Spleen (tissue), 11 donors: ENCODE data around the gene RSBN1L. TPM values are rescaled to one million over a fixed set of nuclear protein-coding genes. Genes with fewer than 3 reads are reported as not detected.

Source experiments
- DNase-seq: peaks from one replicate; pipeline ENCODE4 v3.0.0-alpha.2; 2020
- H3K27ac ChIP-seq, 8 donors: fragments of 200-600 bp; sonication (generic) in 7 of 8; 1 replicate in 4 of 8; 2 replicates in 4 of 8; pipeline versions ENCODE4 v1.5.0 to v1.8.0; 2016 to 2021; ENCODE audit warnings: inconsistent platforms in 4 of 8, mild to moderate bottlenecking in 4 of 8, moderate library complexity in 1 of 8
- H3K27me3 ChIP-seq, 7 donors: fragments of 200-600 bp; sonication (generic) in 6 of 7; replicated peaks in 1 of 7; 1 replicate in 4 of 7; 2 replicates in 3 of 7; pipeline versions ENCODE4 v1.5.0 to v1.8.0; 2016 to 2021; ENCODE audit warnings: inconsistent platforms in 3 of 7, mild to moderate bottlenecking in 1 of 7
- H3K36me3 ChIP-seq, 6 donors: fragments of 200-600 bp; sonication (generic) in 5 of 6; 1 replicate in 4 of 6; 2 replicates in 2 of 6; pipeline versions ENCODE4 v1.5.0 to v1.8.0; 2016 to 2021; ENCODE audit warnings: inconsistent platforms in 2 of 6
- H3K4me1 ChIP-seq, 6 donors: fragments of 200-600 bp; sonication (generic) in 5 of 6; 1 replicate in 3 of 6; 2 replicates in 3 of 6; pipeline versions ENCODE4 v1.5.0 to v1.8.0; 2016 to 2021; ENCODE audit warnings: inconsistent platforms in 3 of 6
- H3K4me3 ChIP-seq, 8 donors: fragments of 200-600 bp; sonication (generic) in 7 of 8; 1 replicate in 4 of 8; 2 replicates in 4 of 8; pipeline versions ENCODE4 v1.5.0 to v1.8.0; 2016 to 2021; ENCODE audit warnings: inconsistent platforms in 4 of 8, mild to moderate bottlenecking in 4 of 8, moderate library complexity in 2 of 8
- H3K9me3 ChIP-seq, 8 donors: fragments of 200-600 bp; sonication (generic) in 7 of 8; 1 replicate in 4 of 8; 2 replicates in 4 of 8; pipeline versions ENCODE4 v1.5.0 to v1.8.0; 2016 to 2021; ENCODE audit warnings: inconsistent platforms in 4 of 8
- POLR2A ChIP-seq, 3 donors: fragments of 450-650 bp; IDR thresholded peaks; one replicate each; pipeline ENCODE4 v1.5.1; 2017; ENCODE audit warnings: antibody characterized with exemption in 3 of 3, mild to moderate bottlenecking in 1 of 3
- POLR2AphosphoS5 ChIP-seq, 3 donors: sonication (generic); formaldehyde crosslinking; IDR thresholded peaks; one replicate each; pipeline ENCODE4 v1.5.1; 2017; ENCODE audit warnings: antibody characterized with exemption in 3 of 3
- WGBS, 5 donors: extraction: QIAGEN DNeasy Blood & Tissue Kit in 3 of 5; methylation state at CpG; one replicate each; pipeline versions ENCODE4 v1.1.5 to v1.1.7; 2013 to 2018; 5-methylcytosine and 5-hydroxymethylcytosine counted together
- intact Hi-C: fragments of 100-400 bp; cut with DNase I; formaldehyde crosslinking; loops from one replicate; pipeline ENCODE4 v1.15.0; 2023; ENCODE audit warnings: low total_unique reads
- polyA plus RNA-seq, 3 donors: library from polyadenylated mRNA; stranded (reverse); fragments of 200-250 nt; gene quantifications; one replicate each; pipeline ENCODE4 v1.2.1, GENCODE V29; 2013
- total RNA-seq, 7 donors: library from RNA; depleted of rRNA in 3 of 7; stranded (reverse); fragments of >200 nt in 3 of 7; fragmentation: NEBNext Ultra II Directional in 4 of 7; extraction: Animal tissue kit (Norgen Biotek cat#: 25700) in 4 of 7; gene quantifications; one replicate each; pipeline versions ENCODE4 v1.1.0 to v1.2.1, GENCODE V29; 2016 to 2021
- TF ChIP-seq, protein P1 (sequence below), 11 experiments: fragments of 200-600 bp in 7 of 11; fragments of 450-650 bp in 4 of 11; sonication (generic) in 4 of 11; IDR thresholded peaks in 8 of 11; conservative IDR thresholded peaks in 3 of 11; 1 replicate in 7 of 11; 2 replicates in 4 of 11; pipeline versions ENCODE4 v1.4.0 to v1.8.0; 2016 to 2021; ENCODE audit warnings: antibody characterized with exemption in 11 of 11, inconsistent platforms in 4 of 11, mild to moderate bottlenecking in 1 of 11
- donor health status: healthy with polysubstance abuse.
- donor health status: DM: no; HTN: no; CAD: no; lungs with moderate emphysema.
- donor health status: DM: no; HTN: no; CAD: no.
- donor health status: Bipolar disorder and iron deficiency.
- donor health status: healthy.
- donor health status: DM: no; HTN: no; CAD: no.
- donor health status: DM: yes; HTN: yes; CAD: no.

The RSBN1L gene
- total and polyA plus RNA-seq, 10 donors, result 9.4 to 32.5 (median 27.5) TPM

DNA sequence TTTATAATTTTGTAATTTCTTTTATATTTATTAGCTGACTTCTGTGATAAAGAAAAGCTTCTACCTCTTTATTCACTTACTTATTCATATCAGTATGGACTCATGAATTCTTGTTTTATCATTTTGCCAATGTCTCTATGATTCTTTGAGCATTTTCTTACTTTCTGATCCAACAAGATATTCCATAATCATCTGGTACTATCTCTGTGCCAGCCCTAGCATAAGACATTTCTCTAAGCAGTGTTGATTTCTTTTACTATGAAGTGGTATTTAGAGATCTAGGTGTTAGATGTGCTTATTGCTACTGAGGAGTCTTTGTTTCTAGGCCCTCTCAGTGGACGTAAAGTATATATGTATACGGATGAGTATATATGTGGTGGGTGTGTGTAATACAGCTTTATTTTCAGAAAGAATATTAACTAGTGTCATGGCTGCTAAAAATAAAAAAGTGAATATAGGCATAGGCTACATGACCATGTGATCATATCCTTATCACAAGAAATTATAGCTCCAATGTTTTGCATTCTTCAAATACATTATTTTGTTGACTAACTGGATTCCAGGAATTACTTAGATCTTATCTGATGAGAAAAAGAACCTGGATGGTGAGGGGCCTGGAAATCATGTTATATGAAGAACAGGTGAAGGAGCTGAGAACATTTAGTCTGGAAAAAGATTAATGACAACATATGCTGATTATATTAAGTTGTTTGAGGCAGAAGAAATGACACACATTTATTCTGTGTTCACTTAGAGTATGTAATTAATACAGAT, 115.4 kb downstream of the RSBN1L start:
- WGBS, 5 donors, result 94 to 97% (median 94%) methylated on average over 2 of the region's 2 CpGs
- peaks cover 0 to 32% (median 23%) of the 10 kb centered on the region in 8 donors for H3K9me3 ChIP-seq
- H3K4me3 ChIP-seq, result no peak overlapping the region
- TF ChIP-seq POLR2AphosphoS5 (IDR thresholded peaks at IDR 0.05) (no peak), POLR2A (IDR thresholded peaks at IDR 0.05) (no peak)
- TF ChIP-seq, protein P1, sequence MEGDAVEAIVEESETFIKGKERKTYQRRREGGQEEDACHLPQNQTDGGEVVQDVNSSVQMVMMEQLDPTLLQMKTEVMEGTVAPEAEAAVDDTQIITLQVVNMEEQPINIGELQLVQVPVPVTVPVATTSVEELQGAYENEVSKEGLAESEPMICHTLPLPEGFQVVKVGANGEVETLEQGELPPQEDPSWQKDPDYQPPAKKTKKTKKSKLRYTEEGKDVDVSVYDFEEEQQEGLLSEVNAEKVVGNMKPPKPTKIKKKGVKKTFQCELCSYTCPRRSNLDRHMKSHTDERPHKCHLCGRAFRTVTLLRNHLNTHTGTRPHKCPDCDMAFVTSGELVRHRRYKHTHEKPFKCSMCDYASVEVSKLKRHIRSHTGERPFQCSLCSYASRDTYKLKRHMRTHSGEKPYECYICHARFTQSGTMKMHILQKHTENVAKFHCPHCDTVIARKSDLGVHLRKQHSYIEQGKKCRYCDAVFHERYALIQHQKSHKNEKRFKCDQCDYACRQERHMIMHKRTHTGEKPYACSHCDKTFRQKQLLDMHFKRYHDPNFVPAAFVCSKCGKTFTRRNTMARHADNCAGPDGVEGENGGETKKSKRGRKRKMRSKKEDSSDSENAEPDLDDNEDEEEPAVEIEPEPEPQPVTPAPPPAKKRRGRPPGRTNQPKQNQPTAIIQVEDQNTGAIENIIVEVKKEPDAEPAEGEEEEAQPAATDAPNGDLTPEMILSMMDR (IDR thresholded peaks at IDR 0.05 in 8 of 11, conservative IDR thresholded peaks at IDR 0.05 in 3 of 11), result no peak
- no peak for DNase-seq
- H3K27ac ChIP-seq, result no peak overlapping the region
- H3K4me1 ChIP-seq, result peaks cover 0 to 34% (median 19%) of the 10 kb centered on the region in 6 donors
- no peaks in the 10 kb centered on the region for H3K27me3 ChIP-seq
- intact Hi-C loops, result no loop called here
- peaks cover 0 to 8% (median 2%) of the 10 kb centered on the region in 6 donors for H3K36me3 ChIP-seq

DNA sequence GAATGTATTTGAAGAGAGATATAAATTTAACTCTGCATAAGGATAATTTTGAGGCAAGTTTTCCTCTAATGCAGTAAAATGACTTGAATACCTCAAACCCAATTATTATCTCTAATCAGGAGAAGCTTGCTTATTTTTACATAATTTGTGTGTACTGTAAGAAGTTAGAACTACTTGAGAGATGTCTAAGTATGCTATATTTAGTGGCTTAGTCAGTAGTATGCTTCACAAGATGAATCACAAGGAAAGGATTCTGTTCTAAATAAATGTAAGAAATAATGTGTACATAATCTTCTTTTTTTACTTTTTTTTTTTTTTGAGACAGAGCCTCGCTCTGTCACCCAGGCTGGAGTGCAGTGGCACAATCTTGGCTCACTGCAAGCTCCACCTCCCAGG, 116.0 kb downstream of the RSBN1L start:
- WGBS, 5 donors, result 88 to 100% (median 100%) methylated on average over 1 of the region's 1 CpG
- Histone ChIP-seq H3K4me3 (no peak overlapping the region), H3K9me3 (peaks cover 0 to 32% (median 23%) of the 10 kb centered on the region in 8 donors), H3K4me1 (peaks cover 0 to 34% (median 19%) of the 10 kb centered on the region in 6 donors), H3K27me3 (no peaks in the 10 kb centered on the region), H3K27ac (no peak overlapping the region), H3K36me3 (peaks cover 0 to 14% (median 7%) of the 10 kb centered on the region in 6 donors)
- no peak for DNase-seq
- TF ChIP-seq, protein P1 (IDR thresholded peaks at IDR 0.05 in 8 of 11, conservative IDR thresholded peaks at IDR 0.05 in 3 of 11), result no peak
- TF ChIP-seq POLR2A (IDR thresholded peaks at IDR 0.05) (no peak), POLR2AphosphoS5 (IDR thresholded peaks at IDR 0.05) (no peak)
- intact Hi-C loops, result no loop called here

DNA sequence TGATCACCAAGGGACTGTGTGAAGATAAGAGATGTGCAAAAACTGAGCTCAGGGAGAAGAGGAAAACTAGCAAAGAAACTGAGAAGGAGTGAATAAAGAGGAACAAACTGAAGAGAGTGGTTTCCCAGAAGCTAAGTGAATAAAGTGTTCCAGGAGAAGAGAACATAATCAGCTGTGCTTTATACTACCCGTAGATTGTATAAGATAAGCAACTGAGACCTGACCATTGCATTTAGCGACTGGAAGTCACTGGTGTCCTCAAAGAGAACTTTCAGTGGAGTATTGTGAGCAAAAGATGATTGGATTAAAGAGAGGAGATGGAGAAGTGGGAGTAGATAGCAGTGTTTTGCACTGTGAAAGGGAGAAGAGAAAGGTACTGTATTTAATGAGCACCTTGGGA, 116.9 kb downstream of the RSBN1L start:
- H3K4me3 ChIP-seq, result no peak overlapping the region
- intact Hi-C loops, result no loop called here
- no peak for DNase-seq
- WGBS, 5 donors, result 72 to 82% (median 75%) methylated on average over 2 of the region's 2 CpGs
- peaks cover 0 to 23% (median 13%) of the 10 kb centered on the region in 6 donors for H3K36me3 ChIP-seq
- peaks cover 0 to 32% (median 23%) of the 10 kb centered on the region in 8 donors for H3K9me3 ChIP-seq
- TF ChIP-seq, protein P1 (IDR thresholded peaks at IDR 0.05 in 8 of 11, conservative IDR thresholded peaks at IDR 0.05 in 3 of 11), result no peak
- no peaks in the 10 kb centered on the region for H3K27me3 ChIP-seq
- H3K27ac ChIP-seq, result peak overlapping the region in 2 of 8 donors; percentile 0 to 21
- peaks cover 0 to 34% (median 19%) of the 10 kb centered on the region in 6 donors for H3K4me1 ChIP-seq

DNA sequence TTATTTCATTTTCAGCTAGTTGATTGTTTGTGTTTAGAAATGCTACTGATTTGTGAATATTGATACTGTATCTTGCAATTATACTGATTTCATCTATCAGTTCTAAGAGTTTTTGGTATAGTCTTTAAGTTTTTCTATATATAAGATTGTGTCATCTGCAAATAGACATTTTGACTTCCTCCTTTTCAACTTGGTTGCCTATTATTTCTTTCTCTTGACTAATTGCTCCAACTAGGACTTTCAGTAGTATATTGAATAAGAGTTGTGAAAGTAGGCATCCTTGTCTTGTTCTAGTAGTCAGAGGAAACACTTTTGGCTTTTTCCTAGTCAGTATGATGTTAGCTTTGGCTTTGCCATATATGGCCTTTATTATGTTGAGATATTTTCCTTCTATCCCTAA, 122.8 kb downstream of the RSBN1L start:
- no peaks in the 10 kb centered on the region for H3K27me3 ChIP-seq
- H3K9me3 ChIP-seq, result peaks cover 15 to 68% (median 60%) of the 10 kb centered on the region in 8 donors
- no peak for DNase-seq
- intact Hi-C loops, result no loop called here
- peaks cover 0 to 58% (median 19%) of the 10 kb centered on the region in 6 donors for H3K36me3 ChIP-seq
- peaks cover 0 to 31% (median 7%) of the 10 kb centered on the region in 6 donors for H3K4me1 ChIP-seq
- H3K4me3 ChIP-seq, result no peak overlapping the region
- TF ChIP-seq, protein P1 (IDR thresholded peaks at IDR 0.05 in 8 of 11, conservative IDR thresholded peaks at IDR 0.05 in 3 of 11), result no peak
- no peak for TF ChIP-seq POLR2A (IDR thresholded peaks at IDR 0.05)
- no peak for TF ChIP-seq POLR2AphosphoS5 (IDR thresholded peaks at IDR 0.05)
- H3K27ac ChIP-seq, result no peak overlapping the region
